GM10266 (cell line): Measurements from ENCODE around the gene COL23A1.

Source experiments
- DNase-seq: peaks from one replicate; pipeline ENCODE4 v3.0.0; 2012; ENCODE audit errors: extremely low spot score
- TF ChIP-seq, protein P1 (sequence below): IDR thresholded peaks from 2 replicates; pipeline ENCODE4 v1.5.1; 2012; ENCODE audit warnings: mild to moderate bottlenecking, low read depth; ENCODE audit not compliant: control insufficient read depth, insufficient read depth; ENCODE audit errors: missing control alignments

COL23A1 gene

DNA sequence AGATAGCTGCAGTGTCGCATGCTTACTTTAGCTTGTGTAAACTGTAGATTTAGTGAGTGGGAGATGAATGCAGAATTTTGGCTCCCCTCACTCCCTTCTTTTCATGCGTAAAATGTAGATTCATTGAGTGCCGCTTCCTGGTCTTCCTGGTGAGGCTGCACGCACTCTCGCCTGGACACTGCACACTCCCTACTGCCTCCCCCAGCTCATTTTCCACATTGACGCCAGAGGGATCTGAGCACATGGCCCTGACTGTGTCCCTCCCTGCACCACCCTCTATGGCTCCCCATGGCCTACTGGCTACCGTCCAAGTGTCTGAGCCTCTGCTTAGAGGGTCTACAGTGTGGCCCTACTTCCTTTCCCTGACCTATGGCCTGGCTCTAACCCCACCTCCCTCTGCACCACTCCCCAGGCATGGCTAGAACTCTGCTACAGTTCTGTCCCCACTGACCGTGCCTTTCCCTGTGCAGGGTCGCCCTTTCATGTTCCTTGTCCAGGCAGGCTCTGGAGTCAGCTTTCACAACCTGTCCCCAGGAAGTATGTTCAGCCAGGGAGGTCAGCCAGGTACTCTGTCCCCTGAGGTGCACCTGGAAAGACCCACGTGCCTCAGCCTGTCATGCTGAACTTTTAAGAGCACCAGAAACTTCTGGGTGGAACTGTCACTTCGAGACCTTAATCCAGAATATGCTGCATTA, 160.6 kb downstream of the COL23A1 start:
- TF ChIP-seq, protein P1, sequence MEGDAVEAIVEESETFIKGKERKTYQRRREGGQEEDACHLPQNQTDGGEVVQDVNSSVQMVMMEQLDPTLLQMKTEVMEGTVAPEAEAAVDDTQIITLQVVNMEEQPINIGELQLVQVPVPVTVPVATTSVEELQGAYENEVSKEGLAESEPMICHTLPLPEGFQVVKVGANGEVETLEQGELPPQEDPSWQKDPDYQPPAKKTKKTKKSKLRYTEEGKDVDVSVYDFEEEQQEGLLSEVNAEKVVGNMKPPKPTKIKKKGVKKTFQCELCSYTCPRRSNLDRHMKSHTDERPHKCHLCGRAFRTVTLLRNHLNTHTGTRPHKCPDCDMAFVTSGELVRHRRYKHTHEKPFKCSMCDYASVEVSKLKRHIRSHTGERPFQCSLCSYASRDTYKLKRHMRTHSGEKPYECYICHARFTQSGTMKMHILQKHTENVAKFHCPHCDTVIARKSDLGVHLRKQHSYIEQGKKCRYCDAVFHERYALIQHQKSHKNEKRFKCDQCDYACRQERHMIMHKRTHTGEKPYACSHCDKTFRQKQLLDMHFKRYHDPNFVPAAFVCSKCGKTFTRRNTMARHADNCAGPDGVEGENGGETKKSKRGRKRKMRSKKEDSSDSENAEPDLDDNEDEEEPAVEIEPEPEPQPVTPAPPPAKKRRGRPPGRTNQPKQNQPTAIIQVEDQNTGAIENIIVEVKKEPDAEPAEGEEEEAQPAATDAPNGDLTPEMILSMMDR = no peak
- DNase-seq = no peak

DNA sequence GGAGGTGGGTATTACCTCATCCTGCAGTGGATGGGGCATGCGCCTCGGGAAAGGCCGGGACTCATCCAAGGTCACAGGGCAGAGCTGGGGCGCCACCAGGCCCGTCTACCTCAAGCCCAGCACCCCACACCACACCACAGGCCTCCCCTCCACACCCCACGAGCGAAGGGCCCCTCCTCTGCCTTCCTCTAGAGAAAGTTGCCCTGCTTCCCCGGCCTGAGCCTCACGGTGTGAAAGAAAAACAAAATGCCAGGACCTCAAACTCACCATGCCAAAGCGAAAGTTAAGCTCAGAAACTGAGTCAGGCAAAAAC, 161.1 kb downstream of the COL23A1 start:
- TF ChIP-seq, protein P1 = no peak
- DNase-seq = no peak

DNA sequence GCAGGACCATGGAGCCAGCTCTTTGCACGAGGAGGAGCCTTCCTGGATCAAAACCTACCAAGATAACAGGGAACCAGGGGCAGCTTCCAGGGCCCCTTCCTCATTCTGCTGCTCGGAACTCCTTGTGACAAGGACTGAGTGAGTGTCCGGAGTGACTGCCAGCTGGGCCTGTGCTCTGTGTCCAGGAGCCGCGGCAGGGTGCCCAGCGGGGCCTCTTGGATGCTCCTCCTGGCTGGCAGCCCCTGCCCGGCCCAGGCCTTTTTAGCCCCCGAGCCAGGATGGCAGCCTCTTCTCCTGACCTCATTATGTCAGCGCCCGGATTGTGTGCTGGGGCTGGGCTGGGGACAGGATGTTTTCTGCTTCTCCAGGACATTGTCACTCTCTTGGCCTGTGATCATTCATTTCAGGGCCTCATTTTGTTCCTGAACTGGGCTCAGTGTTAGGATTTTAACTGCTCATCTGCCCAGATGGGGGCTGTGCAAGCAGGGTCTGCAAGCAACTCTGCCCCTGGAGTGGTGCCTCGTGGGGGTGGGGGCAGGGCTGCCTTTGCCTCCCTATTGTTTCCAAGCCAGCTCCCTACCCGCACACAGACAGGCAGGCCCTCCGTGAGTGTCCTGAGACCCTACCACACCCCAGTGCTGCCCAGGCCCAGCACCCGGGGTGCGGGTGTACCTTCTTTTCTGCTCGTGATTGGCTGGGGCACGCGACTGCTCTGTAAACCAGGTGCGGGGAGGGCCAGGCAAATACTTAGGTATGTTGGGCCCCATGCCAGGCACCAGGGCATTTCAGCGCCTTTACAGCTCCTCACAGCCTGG, 161.6 kb downstream of the COL23A1 start:
- no peak for DNase-seq
- TF ChIP-seq, protein P1 = no peak

DNA sequence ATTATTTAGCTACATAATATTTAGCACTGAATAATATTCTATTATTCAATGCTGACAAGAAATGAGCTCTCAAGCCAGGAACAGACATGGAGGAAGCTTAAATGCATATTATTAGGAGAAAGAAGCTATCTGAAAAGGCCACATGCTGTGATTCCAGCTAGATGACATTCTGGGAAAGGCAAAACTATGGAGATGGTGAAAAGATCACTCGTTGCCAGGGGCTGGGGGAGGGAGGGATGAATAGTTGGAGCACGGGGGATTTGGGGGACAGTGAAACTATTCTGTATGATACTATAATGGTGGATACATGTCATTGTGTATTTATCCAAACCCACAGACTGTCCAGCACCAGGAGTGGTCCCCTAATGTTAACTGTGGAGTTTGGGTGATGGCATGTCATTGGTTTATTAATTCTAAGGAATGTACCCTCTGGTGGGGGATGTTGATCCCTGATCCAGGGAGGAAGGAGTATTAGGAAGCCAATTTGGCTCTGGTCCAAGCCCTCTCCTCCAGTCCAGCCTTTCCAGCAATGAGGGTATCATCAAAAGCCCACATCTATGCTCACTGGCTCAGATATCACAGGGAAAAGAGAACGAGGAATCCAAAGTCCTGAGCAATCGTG, 162.5 kb downstream of the COL23A1 start:
- no peak for DNase-seq
- TF ChIP-seq, protein P1 = no peak

DNA sequence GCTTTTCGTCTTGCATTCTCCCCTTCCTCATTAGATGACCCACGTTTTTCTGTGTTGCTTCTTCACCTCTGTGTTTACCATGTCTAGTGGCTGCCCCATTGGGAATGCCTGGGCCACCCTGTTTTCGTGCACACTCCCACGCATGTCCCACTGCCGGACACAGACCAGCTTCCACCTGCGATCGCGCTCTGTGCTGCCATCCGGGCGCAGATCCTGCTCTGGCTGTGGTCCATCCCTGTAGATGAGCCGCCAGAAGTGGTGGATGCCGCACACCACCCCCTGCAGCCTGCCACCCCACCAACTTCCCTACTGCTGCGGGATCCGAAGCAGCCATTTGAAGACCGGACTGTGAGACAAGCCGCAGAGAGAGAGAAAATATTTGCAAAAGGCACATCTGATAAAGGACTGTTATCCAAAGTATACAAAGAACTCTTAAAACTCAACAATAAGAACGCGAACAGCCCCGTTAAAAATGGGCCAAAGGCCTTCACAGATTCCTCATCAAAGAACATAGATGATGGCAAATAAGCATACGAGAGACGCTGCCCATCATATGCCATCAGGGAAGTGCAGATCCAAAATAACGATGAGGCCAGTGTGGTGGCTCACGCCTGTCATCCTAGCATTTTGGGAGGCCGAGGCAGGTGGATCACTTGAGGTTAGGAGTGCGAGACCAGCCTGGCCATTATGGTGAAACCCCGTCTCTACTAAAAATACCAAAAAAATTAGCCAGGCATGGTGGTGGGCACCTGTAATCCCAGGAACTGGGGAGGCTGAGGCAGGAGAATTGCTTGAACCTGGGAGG, 163.7 kb downstream of the COL23A1 start:
- TF ChIP-seq, protein P1 = no peak

DNA sequence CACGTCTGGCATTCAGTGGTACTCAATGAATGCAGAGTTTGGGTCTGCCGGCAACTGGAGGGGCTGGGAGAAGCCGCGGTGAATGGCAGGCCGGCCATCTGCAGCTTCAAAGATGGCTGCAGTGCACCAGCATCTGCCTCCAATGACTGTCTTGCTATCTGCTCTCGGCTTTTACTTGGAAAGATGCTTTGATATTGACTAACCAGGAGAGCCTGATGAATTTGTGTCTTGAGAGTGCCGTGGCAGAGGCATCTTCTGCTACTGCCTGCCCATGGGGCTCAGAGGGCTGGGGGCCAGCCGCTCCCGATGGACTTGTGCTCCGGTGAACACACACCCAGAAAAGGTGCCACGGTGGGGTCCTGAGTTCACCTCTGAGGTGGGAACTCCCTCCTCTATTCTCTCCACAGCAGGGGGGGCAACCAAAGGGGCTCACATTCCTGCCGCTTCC, 164.5 kb downstream of the COL23A1 start:
- DNase-seq = no peak
- TF ChIP-seq, protein P1 = no peak

More for the DNA sequence above, 163.7 kb downstream of the COL23A1 start:
- no peak for DNase-seq

DNA sequence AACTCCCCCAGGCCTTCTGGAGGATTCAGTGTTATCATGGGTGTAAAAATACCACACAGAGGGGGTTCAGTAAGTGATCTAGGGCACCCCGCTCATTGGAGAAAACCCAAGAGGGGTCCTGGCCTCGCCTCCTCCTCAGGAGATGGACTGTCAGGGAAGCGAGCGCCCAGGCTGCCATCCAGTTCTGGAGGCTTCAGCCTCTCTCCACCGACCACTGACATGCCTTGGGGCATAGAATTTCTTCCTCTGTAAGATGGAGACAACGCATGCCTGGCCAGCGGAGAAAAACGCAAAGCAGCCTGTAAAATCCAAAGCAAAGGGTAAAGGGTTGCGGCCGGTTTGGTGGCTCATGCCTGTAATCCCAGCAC, 165.4 kb downstream of the COL23A1 start:
- TF ChIP-seq, protein P1 = no peak
- no peak for DNase-seq
